Urinary bladder (tissue), 4 donors: Measurements from ENCODE around the gene TRAPPC14. TPM values are rescaled to one million over a fixed set of nuclear protein-coding genes. Genes with fewer than 3 reads are reported as not detected.
"Not testable (repeated sequence)": the region's sequence is repeated elsewhere in the genome, so short reads cannot be mapped to it uniquely, and the experiment has no call there.

Experiments
- DNase-seq: peaks from one replicate; pipeline ENCODE4 v3.0.0-alpha.2; 2015; ENCODE audit errors: extremely low spot score
- H3K27ac ChIP-seq: one replicate; pipeline ENCODE4 v1.5.1; 2013; ENCODE audit warnings: low read depth, mild to moderate bottlenecking, moderate library complexity
- H3K36me3 ChIP-seq: one replicate; pipeline ENCODE4 v1.6.1; 2013; ENCODE audit warnings: mild to moderate bottlenecking, moderate library complexity; ENCODE audit not compliant: insufficient read depth
- H3K4me1 ChIP-seq: one replicate; pipeline ENCODE4 v1.6.1; 2013; ENCODE audit warnings: mild to moderate bottlenecking, moderate library complexity; ENCODE audit not compliant: insufficient read depth
- H3K4me3 ChIP-seq: one replicate; pipeline ENCODE4 v1.5.1; 2013; ENCODE audit warnings: low read depth, low read length
- WGBS: extraction: QIAGEN DNeasy Blood & Tissue Kit; methylation state at CpG from one replicate; pipeline ENCODE4 v1.1.7; 2013; 5-methylcytosine and 5-hydroxymethylcytosine counted together
- polyA plus RNA-seq: library from polyadenylated mRNA; stranded (reverse); fragments of 200-250 nt; gene quantifications from one replicate; pipeline ENCODE4 v1.2.3, GENCODE V29; 2013
- total RNA-seq: library from RNA; depleted of rRNA; stranded (reverse); fragments of >200 nt; gene quantifications from one replicate; pipeline ENCODE4 v1.2.3, GENCODE V29; 2014
- donor health status: healthy with polysubstance abuse.
- donor health status: healthy.

The TRAPPC14 gene, protein sequence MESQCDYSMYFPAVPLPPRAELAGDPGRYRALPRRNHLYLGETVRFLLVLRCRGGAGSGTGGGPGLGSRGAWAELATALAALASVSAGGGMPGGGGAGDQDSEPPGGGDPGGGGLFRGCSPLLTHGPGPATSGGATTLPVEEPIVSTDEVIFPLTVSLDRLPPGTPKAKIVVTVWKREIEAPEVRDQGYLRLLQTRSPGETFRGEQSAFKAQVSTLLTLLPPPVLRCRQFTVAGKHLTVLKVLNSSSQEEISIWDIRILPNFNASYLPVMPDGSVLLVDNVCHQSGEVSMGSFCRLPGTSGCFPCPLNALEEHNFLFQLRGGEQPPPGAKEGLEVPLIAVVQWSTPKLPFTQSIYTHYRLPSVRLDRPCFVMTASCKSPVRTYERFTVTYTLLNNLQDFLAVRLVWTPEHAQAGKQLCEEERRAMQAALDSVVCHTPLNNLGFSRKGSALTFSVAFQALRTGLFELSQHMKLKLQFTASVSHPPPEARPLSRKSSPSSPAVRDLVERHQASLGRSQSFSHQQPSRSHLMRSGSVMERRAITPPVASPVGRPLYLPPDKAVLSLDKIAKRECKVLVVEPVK
- 5.4 TPM for total RNA-seq
- polyA plus RNA-seq, result 11.6 TPM

DNA sequence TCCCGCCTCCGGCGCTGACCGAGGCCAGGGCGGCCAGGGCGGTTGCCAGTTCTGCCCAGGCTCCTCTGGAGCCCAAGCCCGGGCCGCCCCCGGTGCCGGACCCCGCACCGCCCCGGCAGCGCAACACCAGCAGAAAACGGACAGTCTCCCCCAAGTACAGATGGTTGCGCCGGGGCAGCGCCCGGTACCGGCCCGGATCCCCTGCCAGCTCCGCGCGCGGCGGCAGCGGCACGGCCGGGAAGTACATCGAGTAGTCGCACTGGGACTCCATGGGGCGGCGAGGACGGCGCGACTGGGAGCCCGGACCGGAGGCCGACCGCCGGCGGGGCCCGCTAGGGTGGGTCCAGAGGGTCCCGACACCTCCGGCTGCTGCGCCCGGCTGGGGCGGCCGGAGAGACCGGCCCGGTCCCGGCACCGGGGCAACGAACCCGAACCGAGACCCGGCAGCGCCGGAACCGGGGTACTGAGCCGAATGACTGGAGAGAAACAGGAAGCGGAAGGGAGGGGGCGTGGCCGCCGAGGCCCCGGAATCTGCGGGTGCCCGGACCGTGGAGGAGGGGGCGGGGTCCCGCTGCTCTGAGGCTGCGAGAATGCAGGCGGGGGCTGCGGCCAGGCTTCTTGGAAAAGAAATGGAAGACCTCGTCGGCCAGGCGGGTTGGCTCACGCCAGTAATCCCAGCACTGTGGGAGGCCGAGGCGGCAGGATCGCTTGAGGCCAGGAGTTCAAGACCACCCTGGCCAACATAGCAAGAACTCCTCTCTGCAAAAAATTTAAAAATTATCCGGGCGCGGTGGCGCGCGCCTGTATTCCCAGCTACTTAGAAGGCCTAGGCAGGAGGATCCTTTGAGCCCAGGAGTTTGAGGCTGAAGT, at the start of gene TRAPPC14:
Gene TRAPPC14, minus strand, starts transcription at position 495 of the 870 bp plus-strand sequence. Its CDS starts 224 bp downstream, at position 271.
- peak; percentile 65 for DNase-seq
- no peaks in the 10 kb centered on the region for H3K36me3 ChIP-seq
- under 1% methylated on average over 87 of the region's 87 CpGs for WGBS

DNA sequence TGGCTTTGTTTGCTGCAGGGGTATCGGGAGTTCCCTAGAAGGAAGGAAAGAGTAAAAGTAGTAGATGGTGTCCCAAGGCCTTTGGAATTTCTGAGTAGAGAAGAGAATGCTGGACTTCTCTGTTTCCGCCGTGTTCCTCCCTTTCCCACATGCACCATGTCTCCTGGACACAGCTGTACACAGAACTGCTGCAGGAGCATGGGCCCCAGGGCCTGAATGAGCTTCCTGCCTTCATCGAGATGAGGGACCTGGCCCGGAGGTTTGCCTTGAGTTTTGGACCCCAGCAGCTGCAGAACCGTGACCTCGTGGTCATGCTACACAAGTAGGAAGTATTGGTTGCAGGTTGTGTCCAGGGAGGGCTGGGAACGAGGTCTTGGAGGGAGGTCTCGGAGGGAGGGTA, 45.9 kb upstream of the TRAPPC14 start:
- Histone ChIP-seq H3K4me3 (no peak overlapping the region), H3K27ac (no peak overlapping the region), H3K4me1 (no peaks in the 10 kb centered on the region), H3K36me3 (no peaks in the 10 kb centered on the region)
- no peak for DNase-seq
- 86% methylated on average over 9 of the region's 9 CpGs for WGBS

More for the DNA sequence above, at the start of gene TRAPPC14:
- peak within 1 kb of the TSS; percentile 87 for H3K4me3 ChIP-seq
- H3K27ac ChIP-seq, result peak within 1 kb of the TSS; percentile 79
- peaks cover 3% of the 10 kb centered on the region for H3K4me1 ChIP-seq

DNA sequence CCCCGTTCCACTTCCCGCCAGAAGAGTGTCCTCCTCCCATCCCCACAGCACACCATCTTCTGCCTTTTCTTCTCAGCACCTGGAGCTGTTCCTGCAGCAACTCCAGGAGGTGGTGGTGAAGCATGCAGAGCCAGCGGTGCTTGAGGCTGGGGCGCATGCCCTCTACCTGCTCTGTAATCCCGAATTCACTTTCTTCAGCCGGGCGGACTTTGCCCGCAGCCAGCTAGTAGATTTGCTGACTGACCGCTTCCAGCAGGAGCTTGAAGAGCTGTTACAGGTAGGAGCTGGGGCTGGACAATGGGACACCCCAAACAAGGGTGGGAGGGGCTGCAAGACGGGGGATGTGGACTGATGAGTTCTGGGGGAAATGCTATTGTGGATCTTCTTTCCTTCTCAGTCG, 42.2 kb upstream of the TRAPPC14 start:
- no peak overlapping the region for H3K4me3 ChIP-seq
- no peaks in the 10 kb centered on the region for H3K36me3 ChIP-seq
- no peak for DNase-seq
- no peaks in the 10 kb centered on the region for H3K4me1 ChIP-seq
- WGBS, result 87% methylated on average over 11 of the region's 11 CpGs
- no peak overlapping the region for H3K27ac ChIP-seq

DNA sequence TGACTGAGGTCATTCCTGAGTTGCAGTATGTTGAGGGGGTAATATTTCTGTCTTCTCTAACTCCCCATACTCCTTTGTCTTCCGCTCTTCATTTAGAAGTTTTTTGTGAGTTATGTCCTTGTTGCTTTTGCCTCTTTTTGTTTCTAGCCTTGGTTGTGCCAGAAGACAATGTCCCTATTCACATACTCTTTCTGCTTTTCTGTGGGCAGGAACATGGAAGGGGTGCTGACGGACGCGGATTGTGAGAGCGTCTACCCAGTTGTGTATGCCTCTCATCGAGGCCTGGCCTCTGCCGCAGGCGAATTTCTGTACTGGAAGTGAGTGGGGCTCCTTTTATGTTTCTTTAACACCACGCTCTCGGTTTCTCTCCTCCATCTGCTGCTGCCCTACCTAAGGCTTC, 39.7 kb upstream of the TRAPPC14 start:
- Histone ChIP-seq H3K27ac (no peak overlapping the region), H3K36me3 (no peaks in the 10 kb centered on the region), H3K4me3 (no peak overlapping the region), H3K4me1 (no peaks in the 10 kb centered on the region)
- DNase-seq, result no peak
- 91% methylated on average over 10 of the region's 10 CpGs for WGBS

DNA sequence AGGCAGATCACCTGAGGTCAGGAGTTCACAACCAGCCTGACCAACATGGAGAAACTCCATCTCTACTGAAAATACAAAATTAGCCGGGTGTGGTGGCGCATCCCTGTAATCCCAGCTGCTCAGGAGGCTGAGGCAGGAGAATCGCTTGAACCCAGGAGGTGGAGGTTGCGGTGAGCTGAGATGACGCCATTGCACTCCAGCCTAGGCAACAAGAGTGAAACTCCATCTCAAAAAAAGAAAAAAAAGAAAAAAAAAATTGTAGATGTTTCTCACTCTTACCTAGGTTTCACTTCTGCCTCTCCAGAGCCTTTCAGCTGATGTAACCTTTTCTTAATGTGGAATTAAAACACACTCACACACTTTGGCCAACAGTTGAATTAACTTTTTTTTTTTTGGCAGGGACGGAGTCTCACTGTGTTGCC, 37.4 kb upstream of the TRAPPC14 start:
- H3K4me1 ChIP-seq, DNase-seq, H3K36me3 ChIP-seq, H3K27ac ChIP-seq, H3K4me3 ChIP-seq: not testable (repeated sequence)
- 95% methylated on average over 6 of the region's 6 CpGs for WGBS

DNA sequence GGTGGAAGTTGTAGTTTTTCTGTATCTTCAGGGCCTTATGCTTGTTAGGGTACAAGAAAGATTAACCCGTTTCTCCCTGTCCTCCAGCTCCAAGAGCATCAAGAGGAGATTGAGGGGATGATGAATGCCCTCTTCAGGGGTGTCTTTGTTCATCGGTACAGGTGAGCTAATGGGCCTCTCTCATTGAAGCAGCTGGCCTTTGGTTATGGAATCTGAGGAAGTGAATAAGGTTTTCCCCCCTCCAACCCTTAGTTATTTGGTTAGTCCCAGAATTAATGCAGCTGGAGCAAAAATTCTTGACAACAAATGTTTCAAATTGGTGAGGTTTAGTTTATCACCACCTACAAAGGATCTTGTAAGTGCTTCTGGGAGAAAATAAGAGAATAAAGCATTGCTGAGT, 36.7 kb upstream of the TRAPPC14 start:
- no peaks in the 10 kb centered on the region for H3K36me3 ChIP-seq
- H3K4me3 ChIP-seq, result no peak overlapping the region
- H3K27ac ChIP-seq, result no peak overlapping the region
- no peak for DNase-seq
- H3K4me1 ChIP-seq, result no peaks in the 10 kb centered on the region
- WGBS, result 80% methylated on average over 2 of the region's 2 CpGs

DNA sequence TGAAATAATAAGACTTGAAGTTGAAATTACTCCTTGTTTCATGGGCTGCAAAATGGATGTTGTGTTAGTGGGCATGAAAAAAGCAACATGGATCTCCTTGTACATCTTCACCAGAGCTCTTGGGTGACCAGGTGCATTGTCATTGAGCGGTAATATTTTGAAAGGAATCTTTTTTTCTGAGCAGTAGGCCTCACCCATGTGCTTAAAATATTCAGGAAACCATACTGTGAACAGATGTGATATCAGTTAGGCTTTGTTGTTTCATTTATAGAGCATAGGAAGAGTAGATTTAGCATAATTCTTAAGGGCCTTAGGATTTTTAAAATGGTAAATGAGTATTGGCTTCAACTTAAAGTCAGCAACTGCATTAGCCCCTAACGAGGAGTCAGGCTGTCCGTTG, 34.4 kb upstream of the TRAPPC14 start:
- DNase-seq, result no peak
- H3K36me3 ChIP-seq, result no peaks in the 10 kb centered on the region
- WGBS, result 77% methylated on average over 3 of the region's 3 CpGs
- no peaks in the 10 kb centered on the region for H3K4me1 ChIP-seq
- H3K4me3 ChIP-seq, result no peak overlapping the region
- H3K27ac ChIP-seq, result no peak overlapping the region

DNA sequence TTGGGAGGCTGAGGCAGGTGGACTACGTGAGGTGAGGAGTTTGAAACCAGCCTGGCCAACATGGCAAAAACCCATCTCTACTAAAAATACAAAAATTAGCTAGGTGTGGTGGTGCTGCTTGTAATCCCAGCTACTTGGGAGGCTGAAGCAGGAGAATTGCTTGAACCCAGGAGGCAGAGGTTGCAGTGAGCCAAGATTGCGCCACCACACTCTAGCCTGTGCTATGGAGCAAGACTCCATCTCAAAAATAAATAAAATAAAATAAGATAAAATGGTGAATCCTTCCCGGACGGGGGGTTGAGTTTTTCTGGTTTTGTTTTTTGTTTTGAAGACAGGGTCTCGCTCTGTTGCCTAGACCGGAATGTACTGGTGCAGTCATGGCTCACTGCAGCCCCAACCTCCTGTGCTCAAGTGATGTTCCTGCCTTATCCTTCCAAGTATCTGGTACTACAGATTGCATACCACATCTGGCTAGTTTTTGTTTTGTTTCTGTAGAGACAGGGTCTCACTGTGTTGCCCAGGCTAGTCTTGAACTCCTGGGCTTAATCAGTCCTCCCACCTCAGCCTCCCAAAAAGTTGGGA, 33.8 kb upstream of the TRAPPC14 start:
- not testable (repeated sequence) for H3K4me1 ChIP-seq, H3K36me3 ChIP-seq, H3K27ac ChIP-seq, DNase-seq, H3K4me3 ChIP-seq
- 94% methylated on average over 6 of the region's 6 CpGs for WGBS

DNA sequence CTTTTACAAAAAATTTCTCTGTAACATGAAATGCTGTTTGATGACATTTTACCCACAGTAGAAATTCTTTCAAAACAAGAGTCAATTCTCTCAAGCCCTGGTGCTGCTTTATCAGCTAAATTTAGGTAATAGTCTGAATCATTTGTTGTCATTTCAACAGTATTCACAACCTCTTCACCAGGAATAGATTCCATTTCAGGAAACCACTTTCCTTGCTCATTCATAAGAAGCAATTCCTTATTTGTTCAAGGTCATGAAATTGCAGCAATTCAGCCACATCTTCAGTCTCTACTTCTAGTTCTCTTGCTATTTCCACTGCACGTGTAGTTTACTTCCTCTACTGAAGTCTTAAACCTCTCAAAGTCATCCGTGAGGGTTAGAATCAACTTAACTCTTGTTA, 33.3 kb upstream of the TRAPPC14 start:
- WGBS, result 49% methylated on average over 2 of the region's 2 CpGs
- DNase-seq, result no peak
- H3K4me3 ChIP-seq, result no peak overlapping the region
- H3K27ac ChIP-seq, result no peak overlapping the region
- H3K36me3 ChIP-seq, result no peaks in the 10 kb centered on the region
- H3K4me1 ChIP-seq, result no peaks in the 10 kb centered on the region

DNA sequence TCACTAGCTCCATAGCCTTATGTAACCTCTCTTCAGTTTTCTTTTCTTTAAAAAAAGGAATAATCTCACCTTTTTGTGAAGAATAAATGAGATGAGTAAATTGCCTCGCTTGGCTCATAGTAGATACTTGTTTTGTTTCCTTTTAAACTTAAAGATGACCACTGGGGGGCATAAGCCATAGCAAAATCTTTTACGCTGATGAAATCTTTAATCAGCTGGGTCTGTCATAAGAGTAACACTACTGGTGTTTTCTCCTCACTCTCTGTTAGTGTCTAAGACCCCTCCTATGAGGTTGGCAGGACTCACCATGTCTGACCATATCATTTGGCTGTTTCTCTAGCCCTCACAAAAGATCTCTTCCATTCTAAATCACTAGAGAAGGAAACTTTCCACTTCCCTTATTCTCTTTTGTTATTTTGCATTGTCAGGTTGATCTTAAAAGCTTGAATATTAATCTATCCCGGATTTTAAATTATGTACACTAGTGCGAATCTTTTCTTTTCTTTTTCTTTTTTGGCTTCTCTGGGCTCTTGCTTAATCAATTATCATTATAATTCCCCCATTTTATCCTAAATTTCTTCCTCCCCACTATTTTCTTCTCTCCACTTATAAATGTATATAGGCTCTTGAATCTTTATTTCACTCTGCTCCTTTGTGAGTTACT, 31.7 kb upstream of the TRAPPC14 start:
- DNase-seq, result no peak

DNA sequence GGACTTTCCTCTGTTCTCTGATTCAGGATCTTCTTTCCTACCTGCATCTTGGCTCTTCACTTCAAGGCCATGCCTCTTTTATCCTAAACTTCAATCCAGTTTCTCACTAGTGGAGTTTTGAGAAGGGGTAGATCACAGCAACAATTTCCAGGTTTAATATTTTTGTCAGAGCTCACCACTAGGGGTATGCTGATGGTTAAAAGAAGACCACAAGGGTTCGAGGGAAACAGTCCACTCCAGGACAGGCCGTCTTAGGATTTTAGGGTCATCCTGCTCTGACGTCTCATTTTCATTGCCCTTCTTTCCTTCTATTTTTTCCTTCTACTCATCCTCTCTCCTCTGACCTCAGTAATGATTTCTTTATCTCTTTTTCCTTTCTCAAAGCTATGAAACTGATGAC, 30.5 kb upstream of the TRAPPC14 start:
- no peak for DNase-seq
- no peak overlapping the region for H3K4me3 ChIP-seq
- no peak overlapping the region for H3K27ac ChIP-seq
- WGBS, result 64% methylated on average over 3 of the region's 3 CpGs
- no peaks in the 10 kb centered on the region for H3K4me1 ChIP-seq
- no peaks in the 10 kb centered on the region for H3K36me3 ChIP-seq

More for the DNA sequence above, 31.7 kb upstream of the TRAPPC14 start:
- Histone ChIP-seq H3K27ac (no peak overlapping the region), H3K36me3 (no peaks in the 10 kb centered on the region), H3K4me3 (no peak overlapping the region), H3K4me1 (no peaks in the 10 kb centered on the region)
- 63% methylated on average over 4 of the region's 4 CpGs for WGBS

DNA sequence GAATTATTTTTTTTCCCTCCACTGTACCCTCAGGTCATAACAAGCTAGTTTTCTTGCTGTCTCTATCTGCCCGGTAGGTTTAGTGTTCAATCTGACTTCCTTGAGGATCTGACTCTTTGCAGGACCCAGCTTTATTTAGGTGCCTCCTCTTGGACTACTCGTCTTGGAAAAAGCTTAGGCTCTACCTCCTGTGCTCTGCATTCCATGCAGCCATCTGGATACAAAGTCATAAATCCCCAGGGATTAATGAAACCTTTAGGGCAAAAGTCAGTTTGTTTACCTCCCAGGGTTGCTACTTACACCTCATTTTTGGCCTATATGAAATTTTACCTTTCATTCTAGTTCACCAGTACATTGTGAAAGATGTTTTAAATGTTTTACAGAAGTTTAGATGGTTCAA, 27.2 kb upstream of the TRAPPC14 start:
- no peak for DNase-seq
- Histone ChIP-seq H3K36me3 (no peaks in the 10 kb centered on the region), H3K4me1 (no peaks in the 10 kb centered on the region), H3K4me3 (no peak overlapping the region), H3K27ac (no peak overlapping the region)
- 38% methylated on average over 2 of the region's 2 CpGs for WGBS

DNA sequence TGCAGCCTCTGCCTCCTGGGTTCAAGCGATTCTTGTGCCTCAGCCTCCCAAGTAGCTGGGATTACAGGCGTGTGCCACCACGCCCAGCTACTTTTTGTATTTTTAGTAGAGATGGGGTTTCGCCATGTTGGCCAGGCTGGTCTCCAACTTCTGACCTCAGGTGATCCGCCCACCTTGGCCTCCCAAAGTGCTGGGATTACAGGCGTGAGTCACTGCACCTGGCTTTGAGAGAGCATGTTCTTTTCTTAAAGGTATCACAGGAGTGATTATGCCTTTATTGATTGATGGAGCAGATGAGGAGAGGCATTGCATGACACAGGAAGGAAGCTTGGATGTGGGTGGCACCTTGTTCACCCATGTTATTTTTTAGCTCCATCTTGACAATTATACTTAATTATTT, 24.6 kb upstream of the TRAPPC14 start:
- 90% methylated on average over 6 of the region's 6 CpGs for WGBS
- H3K36me3 ChIP-seq, H3K4me1 ChIP-seq, H3K4me3 ChIP-seq, DNase-seq, H3K27ac ChIP-seq: not testable (repeated sequence)
